ENCODE results near the gene SIPA1. TPM values are rescaled to one million over a fixed set of nuclear protein-coding genes. Genes with fewer than 3 reads are reported as not detected.
"Not testable (repeated sequence)": the region's sequence is repeated elsewhere in the genome, so short reads cannot be mapped to it uniquely, and the experiment has no call there.

Gene SIPA1
- total RNA-seq, 1 experiment from 2014 or later: 2.9 TPM

DNA sequence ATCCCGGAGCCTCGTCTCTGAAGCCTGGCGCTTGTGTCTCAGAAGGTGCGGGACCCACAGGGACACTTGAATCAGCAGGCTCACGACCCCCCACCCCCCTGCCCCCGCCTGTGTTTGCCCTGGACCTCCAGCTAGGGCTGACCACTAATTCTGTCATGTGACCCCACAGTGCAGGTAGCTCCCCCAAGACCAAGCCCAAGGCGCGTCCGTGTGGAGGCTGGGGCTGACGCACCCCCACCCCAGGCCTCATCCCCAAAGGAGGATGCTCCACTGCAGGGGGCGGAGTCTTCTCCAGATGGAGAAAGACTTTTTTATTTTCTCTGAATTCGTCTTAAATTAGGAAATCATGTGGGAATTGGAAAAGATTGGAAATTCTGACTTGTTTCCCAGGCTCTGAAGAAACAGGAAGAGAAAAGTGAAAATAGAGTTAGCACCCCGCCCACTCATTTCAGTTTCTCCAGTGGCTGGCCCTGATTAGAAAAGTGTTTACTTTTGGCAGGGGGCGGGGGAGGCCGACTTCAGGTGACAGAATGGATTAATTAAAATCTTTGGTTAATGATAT, 25.8 kb downstream of the SIPA1 start:
- H3K27ac ChIP-seq: peak overlapping the region; percentile 62
- H3K4me1 ChIP-seq: peaks cover 4% of the 10 kb centered on the region; the same call in 1 of the 2 replicates
- H3K36me3 ChIP-seq: peaks cover 24% of the 10 kb centered on the region
- DNase-seq: no peak
- no peaks in the 10 kb centered on the region for H3K9me3 ChIP-seq (replicated peaks)
- peak overlapping the region; percentile 72 for H3K4me3 ChIP-seq
- no peaks in the 10 kb centered on the region for H3K27me3 ChIP-seq

DNA sequence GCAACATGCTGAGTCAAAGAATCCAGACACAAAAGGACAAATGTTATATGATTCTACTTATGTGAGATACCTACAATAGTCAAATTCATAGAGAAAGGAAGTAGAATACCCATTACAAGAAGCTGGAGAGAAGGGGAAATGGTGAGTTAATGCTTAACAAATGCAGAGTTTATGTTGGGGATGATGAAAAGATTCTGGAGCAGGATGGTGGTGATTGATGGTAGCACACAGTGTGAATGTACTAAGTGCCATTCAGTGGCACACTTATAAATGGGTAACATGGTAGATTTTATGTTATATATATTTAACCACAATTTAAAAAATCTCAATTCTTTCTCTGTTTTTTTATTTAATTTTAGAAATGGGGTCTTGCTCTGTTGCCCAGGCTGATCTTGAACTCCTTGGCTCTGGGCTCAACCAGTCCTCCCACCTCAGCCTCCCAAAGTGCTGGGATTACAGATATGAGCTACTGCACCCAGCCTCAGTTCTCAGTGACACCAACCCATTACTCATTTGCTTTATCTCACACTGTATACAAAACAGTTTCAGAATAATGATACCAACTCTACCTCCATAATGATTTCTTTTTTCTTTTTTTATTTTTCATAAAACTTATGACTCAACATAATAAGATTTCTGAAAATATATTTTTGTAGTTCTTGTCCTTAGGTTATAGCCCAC, 34.4 kb downstream of the SIPA1 start:
- no peak overlapping the region for H3K27ac ChIP-seq

GRCh38 chr11:65672982-65673381, 35.1 kb downstream of the SIPA1 start:
- no peaks in the 10 kb centered on the region for H3K36me3 ChIP-seq
- DNase-seq: no peak
- H3K27me3 ChIP-seq: no peaks in the 10 kb centered on the region
- no peaks in the 10 kb centered on the region for H3K4me1 ChIP-seq
- H3K9me3 ChIP-seq (replicated peaks): peaks cover 3% of the 10 kb centered on the region; the same call in 1 of the 2 replicates
- H3K4me3 ChIP-seq: no peak overlapping the region
- no peak overlapping the region for H3K27ac ChIP-seq

More for the DNA sequence above, 34.4 kb downstream of the SIPA1 start:
- Histone ChIP-seq H3K36me3 (no peaks in the 10 kb centered on the region), H3K9me3 (replicated peaks) (peaks cover 3% of the 10 kb centered on the region; the same call in 1 of the 2 replicates), H3K27me3 (no peaks in the 10 kb centered on the region), H3K4me1 (no peaks in the 10 kb centered on the region), H3K4me3 (no peak overlapping the region)
- DNase-seq: no peak

DNA sequence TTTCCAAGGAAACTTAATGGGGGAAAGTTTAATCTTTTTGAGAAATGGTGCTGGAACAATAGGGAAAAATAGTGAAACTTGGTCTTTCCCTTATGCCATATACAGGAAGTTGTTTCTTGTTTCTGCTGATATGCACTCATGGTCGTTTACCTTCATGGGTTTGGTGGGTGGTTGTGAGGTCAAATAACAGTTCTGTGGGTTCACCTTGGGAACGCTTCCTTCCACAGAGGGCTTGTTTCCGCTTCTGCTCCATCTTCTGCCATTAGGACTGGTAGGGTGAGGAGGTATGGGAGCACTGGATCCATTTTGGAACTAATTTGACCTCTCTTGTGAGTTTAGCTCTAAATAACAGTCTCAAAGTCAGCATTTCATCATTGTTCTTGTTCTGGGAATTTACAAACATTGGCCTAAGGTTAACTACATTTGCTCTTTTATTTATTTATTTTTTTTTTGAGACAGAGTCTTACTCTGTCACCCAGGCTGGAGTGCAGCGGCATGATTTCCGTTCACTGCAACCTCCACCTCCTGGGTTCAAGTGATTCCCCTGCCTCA, 42.4 kb downstream of the SIPA1 start:
- Histone ChIP-seq H3K4me1 (no peaks in the 10 kb centered on the region), H3K36me3 (no peaks in the 10 kb centered on the region), H3K4me3 (no peak overlapping the region), H3K27me3 (no peaks in the 10 kb centered on the region), H3K27ac (no peak overlapping the region), H3K9me3 (replicated peaks) (no peaks in the 10 kb centered on the region)
- DNase-seq: no peak

DNA sequence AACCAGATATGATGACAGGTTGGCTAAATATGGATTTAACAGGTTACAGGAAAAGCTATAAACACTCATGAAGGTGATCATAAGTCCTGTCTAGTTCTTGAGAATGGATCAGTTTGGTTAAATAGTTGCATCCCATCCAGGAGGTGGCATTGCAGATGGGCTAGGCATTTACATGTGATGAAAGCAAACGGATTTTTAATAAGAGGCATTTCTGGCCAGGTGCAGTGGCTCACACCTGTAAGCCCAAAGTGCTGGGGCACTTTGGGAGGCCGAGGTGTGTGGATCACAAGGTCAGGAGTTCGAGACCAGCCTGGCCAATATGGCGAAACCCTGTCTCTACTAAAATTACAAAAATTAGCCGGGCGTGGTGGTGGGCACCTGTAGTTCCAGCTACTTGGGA, 45.6 kb downstream of the SIPA1 start:
- H3K9me3 ChIP-seq (replicated peaks); H3K4me1 ChIP-seq; H3K27me3 ChIP-seq; H3K27ac ChIP-seq; DNase-seq; H3K4me3 ChIP-seq; H3K36me3 ChIP-seq: not testable (repeated sequence)

DNA sequence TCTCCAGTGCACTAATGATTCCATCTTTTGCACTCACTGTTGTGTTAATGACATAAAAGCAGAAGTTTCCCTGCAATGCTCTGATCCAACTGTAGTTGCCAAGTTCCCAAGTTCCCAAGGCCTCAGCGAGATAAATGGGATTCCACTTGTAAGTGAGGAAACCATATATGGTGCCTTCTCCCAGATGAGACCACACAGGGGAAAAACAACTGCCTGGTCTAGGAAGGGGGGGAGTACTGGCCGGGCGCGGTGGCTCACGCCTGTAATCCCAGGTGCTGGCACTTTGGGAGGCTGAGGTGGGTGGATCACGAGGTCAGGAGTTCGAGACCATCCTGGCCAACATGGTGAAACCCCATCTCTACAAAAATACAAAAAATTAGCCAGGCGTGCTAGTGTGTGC, 48.1 kb downstream of the SIPA1 start:
- no peak for DNase-seq
- no peak overlapping the region for H3K4me3 ChIP-seq
- H3K27me3 ChIP-seq: no peaks in the 10 kb centered on the region
- no peaks in the 10 kb centered on the region for H3K4me1 ChIP-seq
- no peak overlapping the region for H3K27ac ChIP-seq
- no peaks in the 10 kb centered on the region for H3K9me3 ChIP-seq (replicated peaks)
- no peaks in the 10 kb centered on the region for H3K36me3 ChIP-seq

- not testable (repeated sequence) for H3K9me3 ChIP-seq (replicated peaks); H3K4me3 ChIP-seq; DNase-seq; H3K27ac ChIP-seq; H3K4me1 ChIP-seq; H3K36me3 ChIP-seq
- H3K27me3 ChIP-seq: peaks cover 21% of the 10 kb centered on the region
Observed at GRCh38 chr11:65691847-65692246, 53.9 kb downstream of the SIPA1 start.

GRCh38 chr11:65692367-65692766, 54.5 kb downstream of the SIPA1 start:
- no peak for DNase-seq
- Histone ChIP-seq H3K9me3 (replicated peaks) (no peaks in the 10 kb centered on the region), H3K4me1 (peaks cover 8% of the 10 kb centered on the region), H3K36me3 (no peaks in the 10 kb centered on the region), H3K4me3 (no peak overlapping the region), H3K27me3 (peaks cover 21% of the 10 kb centered on the region), H3K27ac (no peak overlapping the region)

GRCh38 chr11:65695459-65696241, 57.7 kb downstream of the SIPA1 start:
- H3K4me3 ChIP-seq: no peak overlapping the region
- H3K27me3 ChIP-seq: peaks cover 26% of the 10 kb centered on the region
- no peak overlapping the region for H3K27ac ChIP-seq
- H3K9me3 ChIP-seq (replicated peaks): peaks cover 6% of the 10 kb centered on the region; the same call in 1 of the 2 replicates
- DNase-seq: peak; percentile 52 to 81
- H3K4me1 ChIP-seq: peaks cover 8% of the 10 kb centered on the region
- no peaks in the 10 kb centered on the region for H3K36me3 ChIP-seq

- Histone ChIP-seq H3K27me3 (peaks cover 26% of the 10 kb centered on the region), H3K9me3 (replicated peaks) (peaks cover 6% of the 10 kb centered on the region; the same call in 1 of the 2 replicates), H3K36me3 (no peaks in the 10 kb centered on the region), H3K4me1 (peaks cover 8% of the 10 kb centered on the region), H3K27ac (no peak overlapping the region), H3K4me3 (no peak overlapping the region)
- no peak for DNase-seq
Observed at GRCh38 chr11:65696802-65697552, 59.1 kb downstream of the SIPA1 start.

- H3K36me3 ChIP-seq: no peaks in the 10 kb centered on the region
- H3K9me3 ChIP-seq (replicated peaks): peaks cover 6% of the 10 kb centered on the region; the same call in 1 of the 2 replicates
- DNase-seq: no peak
- H3K27me3 ChIP-seq: peaks cover 26% of the 10 kb centered on the region
- no peak overlapping the region for H3K27ac ChIP-seq
- no peak overlapping the region for H3K4me3 ChIP-seq
- peaks cover 10% of the 10 kb centered on the region for H3K4me1 ChIP-seq
Observed at GRCh38 chr11:65698205-65698604, 60.3 kb downstream of the SIPA1 start.

DNA sequence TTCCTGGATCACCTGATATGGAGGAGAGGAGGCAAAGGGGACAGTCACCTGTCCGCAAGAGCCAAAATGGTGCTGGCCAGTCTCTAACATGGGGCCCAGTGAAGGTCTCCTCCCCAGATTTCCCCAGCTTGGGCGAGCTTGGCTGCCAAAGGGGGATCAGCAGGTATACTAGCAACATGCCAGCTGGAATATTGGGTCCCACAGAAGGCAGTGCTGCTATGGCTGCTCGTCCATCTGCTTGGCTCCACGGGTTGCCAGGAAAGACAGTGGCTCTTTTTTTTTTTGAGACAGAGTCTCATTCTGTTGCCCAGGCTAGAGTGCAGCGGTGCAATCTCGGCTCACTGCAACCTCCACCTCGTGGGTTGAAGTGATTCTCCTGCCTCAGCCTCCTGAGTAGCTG, 61.4 kb downstream of the SIPA1 start:
- Histone ChIP-seq H3K27ac (no peak overlapping the region), H3K36me3 (no peaks in the 10 kb centered on the region), H3K4me3 (no peak overlapping the region), H3K9me3 (replicated peaks) (peaks cover 6% of the 10 kb centered on the region; the same call in 1 of the 2 replicates), H3K27me3 (peaks cover 17% of the 10 kb centered on the region), H3K4me1 (peaks cover 14% of the 10 kb centered on the region)
- DNase-seq: no peak

DNA sequence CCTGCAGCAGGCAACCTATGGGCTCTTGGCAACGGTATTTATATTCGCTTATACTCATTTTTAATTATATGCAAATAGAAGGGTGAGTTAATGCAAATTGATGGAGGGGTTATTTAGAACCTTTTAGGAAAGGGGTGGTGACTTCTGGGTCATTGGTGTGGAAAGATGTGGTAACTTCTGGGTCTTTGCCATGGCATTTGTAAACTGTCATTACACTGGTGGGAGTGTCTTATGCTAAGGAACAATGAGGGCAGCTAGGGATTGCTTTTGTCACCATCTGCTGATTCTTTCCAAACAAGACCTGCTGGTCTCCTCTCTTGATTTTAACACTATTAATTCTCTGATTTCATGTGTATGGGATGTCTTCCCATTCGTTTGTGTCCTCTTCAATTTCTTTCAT, 62.5 kb downstream of the SIPA1 start:
- peaks cover 12% of the 10 kb centered on the region for H3K27me3 ChIP-seq

More for the DNA sequence above, 62.5 kb downstream of the SIPA1 start:
- no peak overlapping the region for H3K27ac ChIP-seq
- no peak overlapping the region for H3K4me3 ChIP-seq
- DNase-seq: no peak
- peaks cover 14% of the 10 kb centered on the region for H3K4me1 ChIP-seq
- peaks cover 6% of the 10 kb centered on the region; the same call in 1 of the 2 replicates for H3K9me3 ChIP-seq (replicated peaks)
- H3K36me3 ChIP-seq: no peaks in the 10 kb centered on the region
